Spleen (tissue), 7 donors: ENCODE measurements around the gene NFYC.

Source experiments
- CTCF ChIP-seq, 11 experiments: fragments of 200-600 bp in 7 of 11; fragments of 450-650 bp in 4 of 11; sonication (generic) in 4 of 11; IDR thresholded peaks in 8 of 11; conservative IDR thresholded peaks in 3 of 11; 1 replicate in 7 of 11; 2 replicates in 4 of 11; pipeline versions ENCODE4 v1.4.0 to v1.8.0; 2016 to 2021; ENCODE audit warnings: antibody characterized with exemption in 11 of 11, inconsistent platforms in 4 of 11, mild to moderate bottlenecking in 1 of 11
- POLR2A ChIP-seq, 3 donors: fragments of 450-650 bp; IDR thresholded peaks; one replicate each; pipeline ENCODE4 v1.5.1; 2017; ENCODE audit warnings: antibody characterized with exemption in 3 of 3, mild to moderate bottlenecking in 1 of 3
- POLR2AphosphoS5 ChIP-seq, 3 donors: sonication (generic); formaldehyde crosslinking; IDR thresholded peaks; one replicate each; pipeline ENCODE4 v1.5.1; 2017; ENCODE audit warnings: antibody characterized with exemption in 3 of 3
- donor health status: DM: no; HTN: no; CAD: no; lungs with moderate emphysema.
- donor health status: DM: no; HTN: no; CAD: no.
- donor health status: DM: no; HTN: no; CAD: no.

- TF ChIP-seq CTCF (IDR thresholded peaks at IDR 0.05 in 8 of 11, conservative IDR thresholded peaks at IDR 0.05 in 3 of 11) (no peak), POLR2AphosphoS5 (IDR thresholded peaks at IDR 0.05) (no peak), POLR2A (IDR thresholded peaks at IDR 0.05) (no peak)
Observed at GRCh38 chr1:40808909-40809308, 117.4 kb downstream of the NFYC start.
